Activated naive CD4-positive, alpha-beta T cell (primary cell): Measurements from ENCODE around the gene SLC25A11.
A peak's percentile ranks its signal among the peaks of the same experiment; 100 is the strongest.
"Not testable (repeated sequence)": the region's sequence is repeated elsewhere in the genome, so short reads cannot be mapped to it uniquely, and the experiment has no call there.

Experiments used
- DNase-seq, 4 experiments: peaks; one replicate each; lab custom pipeline; 2025; lab: John Stamatoyannopoulos, UW

Gene SLC25A11

GRCh38 chr17:4945176-4945943 is 5.5 kb upstream of the SLC25A11 start:
- peak; percentile 20 to 66 (median 43) for DNase-seq

GRCh38 chr17:4944554-4945175 is 4.8 kb upstream of the SLC25A11 start:
- no peak for DNase-seq

GRCh38 chr17:4944163-4944553 is 4.3 kb upstream of the SLC25A11 start:
- DNase-seq: peak in 1 of 4 experiments; percentile 20

GRCh38 chr17:4942760-4943508 is 3.1 kb upstream of the SLC25A11 start:
- no peak for DNase-seq

- DNase-seq: no peak
These were observed 1.4 kb upstream of the SLC25A11 start for GRCh38 chr17:4941319-4941610.

GRCh38 chr17:4940555-4941318 is 891 bp upstream of the SLC25A11 start:
- DNase-seq: peak in 2 of 4 experiments; percentile 19 to 23

GRCh38 chr17:4939546-4939795 is 375 bp downstream of the SLC25A11 start:
- no peak for DNase-seq

GRCh38 chr17:4938688-4939545 is 929 bp downstream of the SLC25A11 start:
- no peak for DNase-seq

GRCh38 chr17:4938069-4938491 is 1.8 kb downstream of the SLC25A11 start:
- no peak for DNase-seq

GRCh38 chr17:4937553-4937952 is 2.3 kb downstream of the SLC25A11 start:
- no peak for DNase-seq

GRCh38 chr17:4936436-4936835 is 3.4 kb downstream of the SLC25A11 start:
- DNase-seq: no peak

GRCh38 chr17:4935650-4936049 is 4.2 kb downstream of the SLC25A11 start:
- DNase-seq: no peak

- DNase-seq: no peak
These were observed 5.5 kb downstream of the SLC25A11 start for GRCh38 chr17:4934173-4934979.

- DNase-seq: no peak
These were observed 6.2 kb downstream of the SLC25A11 start for GRCh38 chr17:4933646-4934045.

GRCh38 chr17:4932756-4933155 is 7.1 kb downstream of the SLC25A11 start:
- no peak for DNase-seq

GRCh38 chr17:4931963-4932362 is 7.9 kb downstream of the SLC25A11 start, which contains the start of gene GP1BA:
Gene GP1BA (plus strand): TSS chr17:4932277. CDS start chr17:4932605, 328 bp downstream.
- DNase-seq: no peak

GRCh38 chr17:4928881-4929280 is 11.0 kb downstream of the SLC25A11 start:
- no peak for DNase-seq

- DNase-seq: not testable (repeated sequence)
These were observed 13.1 kb downstream of the SLC25A11 start for GRCh38 chr17:4926577-4927335.

- DNase-seq: no peak
These were observed 18.5 kb downstream of the SLC25A11 start for GRCh38 chr17:4921320-4921719.
